ENCODE results near the gene PFAS.

PFAS gene

DNA sequence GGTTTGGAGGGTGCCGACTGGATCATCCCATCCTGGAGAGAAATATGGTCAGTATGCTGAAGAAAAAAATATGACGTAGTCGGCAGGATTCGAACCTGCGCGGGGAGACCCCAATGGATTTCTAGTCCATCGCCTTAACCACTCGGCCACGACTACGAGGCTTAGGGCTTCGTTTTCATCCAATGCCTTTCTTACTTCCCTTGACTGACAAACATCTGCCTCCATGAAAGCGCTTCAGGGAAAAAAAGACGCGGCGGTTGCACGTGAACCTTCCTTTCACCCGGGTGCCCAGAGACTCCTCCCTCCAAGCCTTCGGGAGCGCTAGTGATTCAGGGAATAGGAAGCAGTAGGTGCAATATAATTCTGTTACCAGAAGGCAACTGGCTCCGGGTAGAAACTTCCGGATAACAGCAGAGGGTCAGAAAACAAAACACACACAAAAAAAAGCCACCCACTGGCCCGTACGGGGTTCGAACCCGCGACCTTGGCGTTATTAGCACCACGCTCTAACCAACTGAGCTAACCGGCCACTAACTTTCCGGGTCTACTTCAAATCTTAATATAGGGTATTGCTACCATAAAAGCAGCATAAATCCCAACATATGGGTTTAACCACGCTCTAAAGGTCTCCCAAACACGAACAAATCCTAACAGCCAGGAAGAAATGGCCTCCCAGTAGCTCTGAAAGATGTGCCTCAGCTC, 22.4 kb upstream of the PFAS start:
- Histone ChIP-seq H3K27me3 (ENCODE audit: control insufficient read depth, low read length) (no peaks in the 10 kb centered on the region), H3K9me2 (replicated peaks; ENCODE audit: control insufficient read depth, low read length) (no peaks in the 10 kb centered on the region), H3F3A (ENCODE audit: control insufficient read depth, insufficient read depth) (peaks cover 28% of the 10 kb centered on the region), H3K79me2 (ENCODE audit: control insufficient read depth, low read length) (no peaks in the 10 kb centered on the region), H3K9me3 (ENCODE audit: control insufficient read depth, insufficient read depth, low read length) (no peaks in the 10 kb centered on the region), H3K36me3 (ENCODE audit: control insufficient read depth, low read length) (peaks cover 55% of the 10 kb centered on the region), H4K20me1 (ENCODE audit: control insufficient read depth, insufficient read depth, low read depth, low read length) (no peaks in the 10 kb centered on the region), H3K27ac (ENCODE audit: low read depth, low read length) (peak overlapping the region; percentile 42), H3K4me1 (ENCODE audit: control insufficient read depth, low read length) (peaks cover 47% of the 10 kb centered on the region), H3K4me2 (ENCODE audit: low read length) (peak overlapping the region; percentile 64), H3K4me3 (ENCODE audit: low read length) (peak overlapping the region; percentile 57)
- TF ChIP-seq, protein P1, sequence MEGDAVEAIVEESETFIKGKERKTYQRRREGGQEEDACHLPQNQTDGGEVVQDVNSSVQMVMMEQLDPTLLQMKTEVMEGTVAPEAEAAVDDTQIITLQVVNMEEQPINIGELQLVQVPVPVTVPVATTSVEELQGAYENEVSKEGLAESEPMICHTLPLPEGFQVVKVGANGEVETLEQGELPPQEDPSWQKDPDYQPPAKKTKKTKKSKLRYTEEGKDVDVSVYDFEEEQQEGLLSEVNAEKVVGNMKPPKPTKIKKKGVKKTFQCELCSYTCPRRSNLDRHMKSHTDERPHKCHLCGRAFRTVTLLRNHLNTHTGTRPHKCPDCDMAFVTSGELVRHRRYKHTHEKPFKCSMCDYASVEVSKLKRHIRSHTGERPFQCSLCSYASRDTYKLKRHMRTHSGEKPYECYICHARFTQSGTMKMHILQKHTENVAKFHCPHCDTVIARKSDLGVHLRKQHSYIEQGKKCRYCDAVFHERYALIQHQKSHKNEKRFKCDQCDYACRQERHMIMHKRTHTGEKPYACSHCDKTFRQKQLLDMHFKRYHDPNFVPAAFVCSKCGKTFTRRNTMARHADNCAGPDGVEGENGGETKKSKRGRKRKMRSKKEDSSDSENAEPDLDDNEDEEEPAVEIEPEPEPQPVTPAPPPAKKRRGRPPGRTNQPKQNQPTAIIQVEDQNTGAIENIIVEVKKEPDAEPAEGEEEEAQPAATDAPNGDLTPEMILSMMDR (IDR thresholded peaks at IDR 0.05; ENCODE audit: low read depth, low read length, poor library complexity, severe bottlenecking), result no peak
- TF ChIP-seq EZH2phosphoT487 (IDR thresholded peaks at IDR 0.05; ENCODE audit: borderline replicate concordance, low read length), result no peak

GRCh38 chr17:8227238-8227581, 21.9 kb upstream of the PFAS start:
- H3K4me1 ChIP-seq (ENCODE audit: control insufficient read depth, low read length), result peaks cover 47% of the 10 kb centered on the region
- no peaks in the 10 kb centered on the region for H3K9me2 ChIP-seq (replicated peaks; ENCODE audit: control insufficient read depth, low read length)
- peak overlapping the region; percentile 57 for H3K4me3 ChIP-seq (ENCODE audit: low read length)
- peak overlapping the region; percentile 64 for H3K4me2 ChIP-seq (ENCODE audit: low read length)
- H3K27me3 ChIP-seq (ENCODE audit: control insufficient read depth, low read length), result no peaks in the 10 kb centered on the region
- no peaks in the 10 kb centered on the region for H4K20me1 ChIP-seq (ENCODE audit: control insufficient read depth, insufficient read depth, low read depth, low read length)
- H3K9me3 ChIP-seq (ENCODE audit: control insufficient read depth, insufficient read depth, low read length), result no peaks in the 10 kb centered on the region
- H3K36me3 ChIP-seq (ENCODE audit: control insufficient read depth, low read length), result peaks cover 60% of the 10 kb centered on the region
- no peak for TF ChIP-seq EZH2phosphoT487 (IDR thresholded peaks at IDR 0.05; ENCODE audit: borderline replicate concordance, low read length)
- TF ChIP-seq, protein P1 (IDR thresholded peaks at IDR 0.05; ENCODE audit: low read depth, low read length, poor library complexity, severe bottlenecking), result no peak
- no peaks in the 10 kb centered on the region for H3K79me2 ChIP-seq (ENCODE audit: control insufficient read depth, low read length)
- H3K27ac ChIP-seq (ENCODE audit: low read depth, low read length), result no peak overlapping the region
- H3F3A ChIP-seq (ENCODE audit: control insufficient read depth, insufficient read depth), result peaks cover 24% of the 10 kb centered on the region

DNA sequence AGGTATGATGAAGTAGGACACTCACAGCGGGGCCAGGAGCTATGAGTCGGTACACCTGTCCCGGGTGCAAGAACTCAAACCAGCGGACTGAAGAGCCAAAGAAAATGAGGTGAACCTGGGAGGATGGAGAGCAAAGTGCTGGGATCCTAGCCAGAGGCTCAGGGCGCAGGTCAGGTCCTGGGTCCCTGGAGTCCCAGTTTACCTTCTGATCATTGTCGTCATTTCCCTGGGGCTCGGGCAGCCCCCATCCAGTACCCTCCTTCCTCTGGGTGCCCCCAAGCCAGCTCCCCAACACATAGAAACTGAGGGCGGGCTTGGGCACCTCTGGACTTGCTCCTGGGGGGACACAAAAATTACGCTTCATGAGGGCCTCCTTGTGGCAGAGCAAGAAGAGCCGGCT, 17.4 kb upstream of the PFAS start:
- Histone ChIP-seq H3K4me1 (ENCODE audit: control insufficient read depth, low read length) (peaks cover 14% of the 10 kb centered on the region), H4K20me1 (ENCODE audit: control insufficient read depth, insufficient read depth, low read depth, low read length) (no peaks in the 10 kb centered on the region), H3K4me3 (ENCODE audit: low read length) (no peak overlapping the region), H3F3A (ENCODE audit: control insufficient read depth, insufficient read depth) (0 out of 2 replicates have a peak, but pooled peaks cover 2% of the 10 kb centered on the region), H3K36me3 (ENCODE audit: control insufficient read depth, low read length) (peaks cover 96% of the 10 kb centered on the region), H3K4me2 (ENCODE audit: low read length) (no peak overlapping the region), H3K27me3 (ENCODE audit: control insufficient read depth, low read length) (no peaks in the 10 kb centered on the region), H3K27ac (ENCODE audit: low read depth, low read length) (no peak overlapping the region), H3K79me2 (ENCODE audit: control insufficient read depth, low read length) (no peaks in the 10 kb centered on the region), H3K9me3 (ENCODE audit: control insufficient read depth, insufficient read depth, low read length) (no peaks in the 10 kb centered on the region), H3K9me2 (replicated peaks; ENCODE audit: control insufficient read depth, low read length) (no peaks in the 10 kb centered on the region)
- TF ChIP-seq EZH2phosphoT487 (IDR thresholded peaks at IDR 0.05; ENCODE audit: borderline replicate concordance, low read length), result no peak

All from DOHH2 (cell line).